NCI-H748 (cell line): Measurements from ENCODE around the gene RGS8.

ENCODE experiments used
- DNase-seq: peaks from one replicate; lab custom pipeline; 2025; ENCODE audit not compliant: unreplicated experiment; lab: John Stamatoyannopoulos, UW

Gene RGS8

GRCh38 chr1:182684116-182684828 lies at the start of gene RGS8:
TSS of gene RGS8 (minus strand) at chr1:182684587. CDS start at chr1:182669649, 14,938 bp downstream.
- DNase-seq = peak; percentile 46

DNA sequence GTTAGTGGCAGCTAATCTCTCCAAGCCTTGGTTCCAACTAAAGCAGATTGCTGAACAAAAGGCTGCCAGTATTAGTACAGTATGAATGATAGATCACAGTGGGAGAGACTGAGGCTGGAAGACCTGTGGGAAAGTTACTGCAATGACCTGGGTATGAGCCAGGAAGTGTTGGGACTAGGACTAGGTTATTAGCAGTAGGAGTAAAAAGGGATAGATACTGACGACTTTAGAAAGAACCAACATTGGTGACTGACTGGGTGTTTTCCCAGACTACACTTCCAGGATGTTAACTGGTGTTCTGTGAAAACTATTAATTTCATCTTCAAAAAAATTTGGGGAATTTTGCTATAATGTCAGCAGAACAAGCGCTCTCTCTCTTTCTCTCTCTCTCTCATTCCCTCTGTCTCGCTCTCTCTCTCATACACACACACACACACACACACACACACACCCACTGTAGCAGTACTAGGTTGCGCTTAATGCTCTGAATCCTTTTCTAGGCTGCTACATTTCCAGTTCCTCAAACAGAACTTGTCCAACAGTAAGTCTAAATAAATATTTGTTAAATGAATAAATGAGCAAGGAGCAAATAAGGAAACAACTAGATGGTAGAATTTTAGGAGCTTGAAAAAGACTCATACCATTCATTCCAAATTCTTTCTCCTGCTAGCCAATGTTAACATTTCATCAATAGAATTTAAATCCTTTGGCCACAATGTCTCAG lies 47.6 kb upstream of the RGS8 start:
- DNase-seq = no peak

DNA sequence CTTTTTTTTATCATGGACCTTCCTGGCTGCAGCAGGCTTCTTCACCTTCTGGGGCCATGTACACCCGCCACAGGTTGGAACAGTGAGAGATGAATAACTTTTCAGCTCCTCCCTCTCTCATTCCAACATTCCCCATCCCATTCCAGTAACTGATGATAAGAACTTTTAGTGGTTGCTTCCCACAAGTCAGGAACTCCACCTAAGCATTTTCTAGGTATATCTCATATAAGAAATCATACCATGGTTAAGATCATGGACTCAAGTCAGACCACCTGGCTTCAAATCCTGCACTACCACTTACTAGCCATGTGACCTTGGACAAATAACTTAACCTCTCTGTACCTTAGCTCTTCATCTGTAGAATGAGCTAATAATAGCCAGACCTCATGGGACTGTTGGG lies 42.5 kb upstream of the RGS8 start:
- no peak for DNase-seq

DNA sequence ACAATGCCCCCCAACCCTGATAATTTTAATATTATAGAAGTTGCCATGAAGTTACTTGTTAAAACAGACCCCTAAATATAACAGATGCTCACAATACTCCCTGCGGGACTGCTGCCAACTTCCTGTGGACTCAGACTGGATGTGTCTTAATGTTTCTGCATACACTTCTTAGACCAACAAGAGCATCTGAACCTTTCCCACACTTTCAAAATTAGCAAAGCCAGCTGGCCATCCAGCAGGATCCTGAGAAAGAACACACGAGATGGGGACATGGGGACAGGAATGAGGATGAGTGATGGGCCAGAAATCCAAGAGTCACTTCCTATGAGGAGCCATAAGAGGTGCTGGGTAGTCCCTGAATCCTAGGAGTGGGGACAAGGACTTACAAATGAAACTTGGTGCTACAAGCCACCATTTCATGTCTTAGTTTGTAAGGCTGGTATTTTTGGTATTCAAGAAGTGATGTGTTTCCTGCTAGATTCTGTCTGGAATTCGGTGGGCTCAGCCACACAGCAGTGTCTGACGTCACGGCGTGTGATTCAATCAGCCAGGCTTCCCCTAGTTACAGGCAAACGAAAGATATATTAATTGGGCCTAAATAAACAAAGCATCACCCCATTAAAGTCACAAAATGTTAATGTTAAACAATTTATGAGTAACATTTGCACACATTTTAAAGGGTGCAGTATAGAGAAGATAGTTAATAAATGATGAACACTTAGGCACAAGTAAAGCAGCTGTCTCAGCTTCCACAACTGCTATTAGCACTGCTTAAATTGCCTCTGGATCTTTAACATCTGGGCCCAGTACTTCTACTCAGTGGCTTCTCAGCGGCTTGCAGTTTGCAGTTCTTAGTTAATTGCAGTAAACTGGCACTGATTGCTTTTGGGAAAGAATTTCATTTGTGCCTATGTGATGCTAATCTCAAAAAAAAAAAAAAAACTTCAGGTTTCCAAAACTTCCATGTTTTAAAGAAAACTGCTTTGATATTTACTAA lies 41.2 kb upstream of the RGS8 start:
- no peak for DNase-seq

- DNase-seq = no peak
Observed at GRCh38 chr1:182724215-182724614, 39.8 kb upstream of the RGS8 start.

GRCh38 chr1:182723200-182723599 lies 38.8 kb upstream of the RGS8 start:
- no peak for DNase-seq

DNA sequence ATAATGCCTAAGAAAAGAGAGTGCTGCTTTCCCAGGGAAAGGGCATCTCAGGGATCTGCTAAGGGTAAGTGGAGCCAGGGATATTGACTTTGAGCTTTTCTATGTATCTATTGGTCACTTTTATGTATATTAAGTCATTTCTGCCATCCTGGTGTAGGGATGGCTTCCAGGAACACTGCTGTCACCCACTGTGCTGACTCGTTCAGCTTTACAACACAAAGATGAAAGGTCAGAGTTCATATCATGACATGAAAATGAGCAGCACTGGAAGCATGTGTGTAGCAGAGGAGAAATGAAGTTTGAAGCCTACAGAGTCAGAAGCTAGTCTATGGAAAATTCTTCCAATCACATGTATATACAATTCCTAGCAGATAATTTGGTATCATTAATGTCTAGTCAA lies 37.1 kb upstream of the RGS8 start:
- no peak for DNase-seq

GRCh38 chr1:182720463-182720862 lies 36.1 kb upstream of the RGS8 start:
- no peak for DNase-seq

GRCh38 chr1:182719553-182719952 lies 35.2 kb upstream of the RGS8 start:
- no peak for DNase-seq

- DNase-seq = no peak
Observed at GRCh38 chr1:182718311-182718710, 33.9 kb upstream of the RGS8 start.

- DNase-seq = no peak
Observed at GRCh38 chr1:182716740-182717720, 32.6 kb upstream of the RGS8 start.

DNA sequence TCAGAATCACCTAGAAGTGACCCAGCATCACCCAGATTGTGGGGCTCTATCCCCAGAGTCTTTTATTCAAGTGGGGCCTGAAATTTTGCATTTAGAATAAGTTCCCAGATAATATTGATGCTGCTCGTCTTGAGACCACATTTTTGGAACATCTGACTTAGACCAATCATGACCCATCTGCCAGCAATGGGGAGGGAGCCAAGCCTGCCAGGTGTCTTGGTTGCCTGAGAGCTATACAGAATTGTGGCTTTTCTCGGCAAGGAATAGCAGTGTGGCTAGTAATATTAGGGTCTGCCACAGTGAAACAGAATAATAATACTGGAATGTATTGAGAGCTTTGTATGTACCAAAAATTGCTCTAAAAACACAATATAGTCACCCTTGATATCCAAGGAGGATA lies 31.1 kb upstream of the RGS8 start:
- no peak for DNase-seq

GRCh38 chr1:182714546-182714945 lies 30.2 kb upstream of the RGS8 start:
- no peak for DNase-seq

DNA sequence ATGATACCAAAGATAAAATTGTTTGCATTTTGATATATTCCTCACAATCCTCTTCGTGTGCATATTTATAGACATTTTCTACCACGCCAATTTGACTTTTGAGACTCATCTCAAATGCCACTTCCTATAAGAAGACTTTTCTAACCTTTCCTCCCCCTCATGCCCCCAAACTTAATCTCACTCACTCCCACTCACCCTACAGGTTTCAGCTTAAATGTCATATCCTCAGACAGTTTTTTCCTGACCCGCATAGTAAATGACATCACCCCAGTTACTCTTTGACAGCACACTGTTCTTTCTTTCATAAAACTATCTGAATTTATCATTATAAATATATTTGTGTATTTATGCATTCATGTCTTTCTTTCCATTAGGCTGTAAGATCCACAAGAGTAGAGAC lies 29.6 kb upstream of the RGS8 start:
- no peak for DNase-seq

DNA sequence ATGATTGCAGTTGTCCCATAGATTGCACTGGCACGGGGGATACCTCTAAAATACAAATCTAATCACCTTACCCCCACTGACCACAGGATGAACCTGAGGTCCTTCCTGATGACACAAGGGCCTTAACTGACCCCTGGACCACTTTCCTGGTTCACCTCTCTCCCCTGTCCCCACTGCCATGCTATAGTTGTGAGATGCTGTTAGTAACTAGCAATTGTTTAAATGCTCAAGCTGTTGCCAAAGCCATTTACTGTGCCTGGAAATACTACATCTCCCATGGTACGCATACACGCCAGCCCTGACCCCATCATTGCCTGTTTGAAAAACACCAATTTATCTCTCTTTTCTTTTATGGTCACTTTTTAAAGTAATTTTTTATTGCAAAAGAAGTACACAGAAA lies 29.1 kb upstream of the RGS8 start:
- DNase-seq = no peak

GRCh38 chr1:182709855-182710254 lies 25.5 kb upstream of the RGS8 start:
- DNase-seq = no peak

DNA sequence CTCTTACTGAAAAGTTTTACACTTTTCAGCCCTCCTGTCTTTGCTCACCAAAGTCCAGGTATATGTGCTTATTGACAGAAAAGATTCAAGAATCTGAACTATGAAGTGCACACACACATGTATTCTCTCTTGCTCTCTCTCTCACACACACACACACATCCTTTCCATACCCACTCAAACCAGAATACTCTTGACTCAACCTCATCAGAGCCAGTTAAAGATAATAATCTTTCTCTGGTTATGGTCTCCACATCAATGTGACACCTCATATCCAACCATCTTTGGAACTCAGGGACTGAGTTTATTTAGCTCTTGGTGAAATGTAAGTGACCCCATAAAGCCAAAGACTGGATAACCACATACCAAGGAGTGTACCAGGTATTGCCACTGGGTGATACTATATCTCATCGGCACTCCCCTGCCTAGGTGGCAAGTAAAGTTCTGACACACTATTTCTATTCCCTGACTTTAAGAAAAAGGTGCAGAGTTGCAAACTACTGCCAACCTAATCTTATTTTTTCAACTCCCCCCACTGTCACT lies 24.9 kb upstream of the RGS8 start:
- no peak for DNase-seq

DNA sequence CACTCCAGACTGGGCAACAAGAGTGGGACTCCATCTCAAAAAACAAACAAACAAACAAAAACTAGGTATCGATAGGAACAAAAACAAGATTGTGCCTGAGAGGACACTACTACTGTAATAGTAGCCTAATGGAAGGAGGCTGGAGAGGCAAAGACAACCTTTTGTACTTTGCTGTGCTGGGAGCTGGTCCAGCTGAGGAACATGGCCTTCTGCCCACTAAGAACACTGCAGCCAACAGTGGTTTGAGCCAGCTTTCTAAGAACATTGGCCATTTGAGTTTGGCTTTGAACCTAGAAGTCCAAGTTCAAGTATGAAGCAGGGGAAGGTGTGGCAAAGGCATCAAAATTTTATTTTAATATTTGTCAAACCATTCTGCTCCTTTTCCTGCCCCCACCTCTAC lies 22.7 kb upstream of the RGS8 start:
- DNase-seq = no peak

GRCh38 chr1:182704677-182705076 lies 20.3 kb upstream of the RGS8 start:
- no peak for DNase-seq

GRCh38 chr1:182703539-182703938 lies 19.2 kb upstream of the RGS8 start:
- peak; percentile 87 for DNase-seq
